HG03103 (cell line): ENCODE measurements around the gene MBL2.

Source experiments
- ATAC-seq: cut with Tn5 transposase; IDR thresholded peaks from one replicate; pipeline ENCODE4 v1.9.1; 2021; ENCODE audit warnings: low read depth; ENCODE audit not compliant: unreplicated experiment

Gene MBL2

GRCh38 chr10:52774182-52774581 lies 1.6 kb upstream of the MBL2 start:
- no peak for ATAC-seq

DNA sequence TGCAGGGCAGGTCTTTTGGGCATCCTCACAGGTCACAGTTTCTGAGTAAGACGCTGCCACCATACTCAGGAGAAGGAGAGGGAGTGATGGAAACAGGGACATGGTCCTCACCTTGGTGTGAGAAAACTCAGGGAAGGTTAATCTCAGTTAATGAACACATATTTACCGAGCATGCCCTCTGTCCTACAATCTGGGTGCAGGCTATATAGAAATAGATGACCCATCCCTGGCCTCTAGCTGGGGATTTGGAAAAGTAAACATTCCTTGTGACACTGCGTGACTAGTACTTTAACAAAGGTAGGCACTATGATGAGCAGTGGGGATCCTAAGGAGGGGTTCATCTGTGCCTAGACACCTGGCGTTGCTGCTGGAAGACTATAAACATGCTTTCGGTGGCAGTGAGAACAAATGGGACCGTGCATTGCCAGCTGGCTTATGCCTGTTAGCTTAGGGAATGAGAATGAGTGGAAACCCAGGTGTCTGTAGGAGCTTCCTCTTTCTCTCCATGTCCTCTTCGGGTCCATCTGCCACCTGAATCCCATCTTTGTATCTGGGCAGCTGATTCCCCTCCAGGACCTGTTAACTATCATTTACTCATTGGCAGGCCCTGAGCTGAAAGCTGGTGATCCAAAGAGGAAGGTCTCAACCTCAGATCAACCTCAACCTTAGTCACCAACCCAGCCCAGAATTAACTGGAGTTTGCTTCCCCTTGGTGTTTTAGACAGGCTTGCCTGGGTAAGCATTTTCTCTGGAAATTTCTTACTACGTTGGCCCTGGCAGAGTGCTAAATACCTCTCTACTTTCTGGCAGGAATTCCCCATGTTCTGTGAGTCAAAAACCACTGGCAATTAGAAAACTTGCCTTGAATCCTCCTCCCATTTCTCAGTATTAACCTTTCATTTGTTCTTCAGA lies 794 bp downstream of the MBL2 start:
- no peak for ATAC-seq

- no peak for ATAC-seq
Observed at GRCh38 chr10:52770904-52771303, 1.7 kb downstream of the MBL2 start.

DNA sequence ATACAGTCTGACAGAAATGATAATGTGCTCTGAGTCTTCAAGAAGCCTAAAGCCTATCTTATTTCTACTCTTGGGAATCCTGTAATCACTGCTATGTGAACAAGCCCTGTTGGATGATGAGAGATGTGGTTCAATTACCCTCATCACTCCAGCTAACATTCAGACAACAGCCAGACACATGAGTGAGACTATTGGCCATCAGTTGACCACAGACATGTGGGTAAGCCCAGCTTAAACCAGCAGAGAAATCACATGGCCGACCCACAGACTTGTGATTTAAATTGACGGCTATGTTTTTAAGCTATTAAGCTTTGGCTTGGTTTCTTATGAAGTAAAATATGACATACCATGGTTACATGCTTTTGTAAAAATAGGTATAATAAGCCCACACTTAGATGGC lies 2.6 kb downstream of the MBL2 start:
- no peak for ATAC-seq

DNA sequence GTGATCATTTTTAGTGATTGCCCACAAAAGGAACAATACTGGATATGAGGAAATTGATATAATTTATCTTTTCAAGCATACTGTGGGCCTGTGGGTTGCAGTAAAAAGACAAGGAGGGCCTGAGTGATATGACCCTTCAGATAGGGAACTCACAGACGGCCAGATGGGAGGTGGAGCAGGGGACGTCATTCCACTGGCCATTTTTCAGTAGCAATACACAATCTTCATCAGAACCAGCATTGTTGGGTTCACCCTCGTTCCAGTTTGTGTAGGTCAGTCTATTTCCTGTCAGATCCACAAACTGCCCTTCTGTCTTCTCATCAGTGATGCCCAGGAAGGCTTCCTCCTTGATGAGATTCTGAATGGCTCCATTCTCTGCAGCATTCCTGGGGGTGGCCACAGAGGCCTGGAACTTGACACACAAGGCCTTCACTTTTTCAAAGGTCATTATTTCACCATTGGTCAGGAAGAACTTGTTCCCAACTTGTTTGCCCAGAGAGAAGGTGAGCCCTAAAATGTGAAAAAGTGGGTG lies 4.5 kb downstream of the MBL2 start:
- no peak for ATAC-seq

DNA sequence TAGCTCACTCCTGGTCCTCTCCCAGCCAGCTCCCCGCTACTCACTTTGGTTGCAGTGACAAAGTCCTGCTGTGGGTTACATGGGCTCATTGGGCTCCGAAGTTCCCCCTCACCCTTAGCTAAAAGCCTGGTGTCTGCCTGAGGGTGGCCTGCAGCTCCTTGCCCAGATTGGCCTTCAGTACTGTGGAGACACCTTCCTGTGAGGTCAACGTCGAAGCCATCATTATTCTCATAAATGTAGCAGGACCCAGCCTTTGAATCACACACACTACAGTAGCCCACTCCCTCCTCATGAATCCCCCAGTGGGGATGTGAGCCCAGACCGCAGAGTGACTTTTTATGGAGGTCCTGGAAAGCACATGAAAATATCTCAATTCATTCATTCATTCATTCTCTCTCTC lies 10.5 kb downstream of the MBL2 start:
- ATAC-seq, result no peak

DNA sequence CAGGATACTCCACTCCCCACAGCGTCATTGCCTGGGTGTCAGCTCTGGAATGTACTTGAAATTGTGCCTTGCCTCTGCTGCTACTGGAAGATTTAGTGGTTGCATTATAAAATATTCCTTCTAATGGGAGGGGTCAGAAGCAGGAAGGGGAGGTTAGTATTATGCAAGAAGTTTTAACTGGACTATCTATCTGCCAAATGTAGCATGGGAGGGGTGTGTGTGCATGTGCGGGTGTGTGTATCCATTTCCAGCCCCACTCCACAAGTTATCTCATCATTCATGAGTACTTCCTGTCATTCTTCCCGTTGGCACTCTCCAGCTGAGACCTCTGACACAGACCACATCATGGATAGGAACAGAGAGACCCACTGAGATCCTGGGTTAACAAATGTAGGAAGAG lies 13.4 kb downstream of the MBL2 start:
- ATAC-seq, result no peak

DNA sequence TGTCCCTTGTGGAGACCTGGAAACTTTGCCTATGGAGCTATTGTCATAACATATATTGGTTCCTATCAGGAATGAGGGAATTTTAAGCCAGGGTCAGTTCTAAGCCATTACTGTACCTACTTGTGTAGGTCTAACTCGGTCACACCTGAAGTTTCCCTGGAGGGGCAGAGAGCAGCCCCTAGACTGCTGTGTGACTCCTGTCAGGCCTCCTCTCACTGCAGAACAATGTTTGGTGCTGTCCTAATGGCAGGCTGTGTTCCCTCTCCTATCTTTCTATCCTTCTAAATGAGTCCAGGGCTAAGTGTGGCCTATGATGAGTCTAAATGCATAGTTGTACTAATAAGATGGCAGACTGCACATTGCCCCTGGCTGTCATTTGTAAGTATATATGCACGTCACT lies 14.2 kb downstream of the MBL2 start:
- ATAC-seq, result no peak

DNA sequence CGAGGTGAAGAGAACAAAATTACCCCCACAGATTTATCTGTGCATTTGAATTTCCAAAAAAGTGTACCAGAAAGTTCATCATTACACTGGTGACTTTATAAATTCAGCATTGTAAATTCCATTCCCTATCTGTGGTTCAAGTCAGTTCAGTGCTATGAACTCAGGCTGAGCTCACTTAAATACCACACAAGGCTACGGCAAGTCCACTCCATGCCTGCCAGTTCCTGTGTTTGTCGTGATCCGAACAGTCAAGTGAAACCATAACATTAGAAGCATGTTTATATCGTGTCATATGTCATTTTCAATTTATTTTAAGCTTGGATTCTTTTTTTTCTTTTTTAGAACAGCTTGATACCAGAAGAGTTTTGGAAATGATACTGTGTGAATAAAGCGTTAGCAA lies 14.8 kb downstream of the MBL2 start:
- ATAC-seq, result no peak

DNA sequence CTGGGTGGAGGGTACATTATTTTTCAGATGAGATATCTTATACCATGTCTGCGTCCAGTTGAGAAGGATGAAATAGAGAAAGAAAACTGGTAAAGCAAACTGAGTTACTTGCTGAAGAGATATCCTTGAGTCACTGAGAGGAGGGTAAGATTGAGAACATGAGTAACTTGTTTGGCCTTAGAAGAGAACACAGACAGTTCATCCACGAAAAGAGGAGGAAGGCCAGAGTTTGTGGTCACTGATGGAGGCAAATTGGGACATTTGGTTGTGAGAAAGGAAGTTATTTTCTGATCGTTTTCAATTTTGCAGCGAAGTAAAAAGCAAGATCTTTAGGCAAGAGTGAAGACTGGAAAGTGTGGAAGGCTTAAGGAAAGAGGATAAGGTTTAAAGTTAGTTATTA lies 15.6 kb downstream of the MBL2 start:
- ATAC-seq, result no peak

- no peak for ATAC-seq
Observed at GRCh38 chr10:52756295-52756694, 16.3 kb downstream of the MBL2 start.

GRCh38 chr10:52755297-52756062 lies 17.1 kb downstream of the MBL2 start:
- ATAC-seq, result no peak

DNA sequence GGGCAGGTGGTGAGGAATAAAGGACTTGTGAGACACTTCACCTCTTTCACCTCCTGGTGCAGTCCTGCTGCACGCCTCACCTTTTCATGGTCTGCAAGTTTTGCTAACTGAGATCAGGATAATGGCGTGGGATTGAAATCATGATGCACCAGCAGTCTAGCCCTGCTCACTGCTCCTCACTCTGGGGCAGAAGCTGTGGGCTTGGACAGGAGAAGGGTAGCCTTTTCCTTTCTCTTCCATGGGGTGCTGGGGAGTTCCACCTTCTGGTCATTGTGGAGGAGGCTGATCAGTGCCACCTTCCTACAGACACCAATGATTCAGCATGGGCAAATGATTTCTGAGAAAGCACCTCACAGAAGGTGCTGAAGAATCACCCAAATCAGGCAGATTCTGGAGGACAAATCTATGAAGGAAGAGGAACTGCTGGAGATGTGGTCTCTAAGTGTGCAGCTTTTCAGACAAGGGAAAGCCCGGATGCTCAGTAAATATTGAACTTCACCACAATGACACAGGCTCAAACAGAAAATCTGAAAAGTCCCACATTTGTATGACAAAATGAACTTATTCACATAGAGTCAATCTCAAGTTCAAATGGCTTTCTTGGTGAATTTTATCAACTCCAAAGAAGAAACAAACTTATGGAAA lies 19.7 kb downstream of the MBL2 start:
- ATAC-seq, result no peak

GRCh38 chr10:52752261-52752660 lies 20.3 kb downstream of the MBL2 start:
- no peak for ATAC-seq

GRCh38 chr10:52751337-52751736 lies 21.2 kb downstream of the MBL2 start:
- ATAC-seq, result no peak

DNA sequence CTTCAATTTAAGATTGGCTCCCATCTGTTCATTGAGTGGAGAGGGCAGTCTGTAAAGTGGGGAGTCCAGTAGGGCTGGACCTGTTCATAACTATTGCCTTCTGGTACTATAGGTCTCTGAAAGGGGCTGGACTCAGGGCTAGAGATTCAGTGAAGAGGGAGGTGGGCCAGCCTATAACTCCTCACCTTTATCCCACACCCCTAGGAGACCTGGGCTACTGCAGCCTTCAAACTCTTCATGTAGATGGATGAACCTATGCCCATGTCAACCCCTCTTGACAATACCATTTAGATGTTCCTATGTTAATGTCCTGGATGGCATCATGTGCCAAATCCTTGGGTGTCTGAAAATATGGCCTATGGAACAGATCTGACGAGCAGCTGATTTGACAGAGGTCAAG lies 22.0 kb downstream of the MBL2 start:
- ATAC-seq, result no peak

DNA sequence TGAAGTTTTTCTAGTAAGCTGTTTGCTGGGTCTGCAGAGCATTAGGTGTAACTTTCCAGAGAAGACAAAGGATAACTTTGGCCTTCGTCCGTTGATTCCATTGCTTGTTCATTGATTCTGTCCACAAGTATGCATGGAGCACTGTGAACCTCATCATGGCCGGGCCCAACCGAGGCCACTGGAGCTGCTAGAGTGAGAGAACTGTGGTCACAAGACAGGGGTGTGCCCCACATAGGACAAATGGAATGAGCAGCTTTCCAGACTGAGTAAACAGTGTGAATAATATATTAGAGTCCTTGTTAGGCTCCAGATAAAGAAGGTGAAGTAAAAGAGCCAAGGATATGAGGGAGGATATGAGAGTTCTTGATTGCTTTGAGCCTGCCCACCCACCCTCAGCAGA lies 24.9 kb downstream of the MBL2 start:
- no peak for ATAC-seq

- no peak for ATAC-seq
Observed at GRCh38 chr10:52746169-52746568, 26.4 kb downstream of the MBL2 start.

DNA sequence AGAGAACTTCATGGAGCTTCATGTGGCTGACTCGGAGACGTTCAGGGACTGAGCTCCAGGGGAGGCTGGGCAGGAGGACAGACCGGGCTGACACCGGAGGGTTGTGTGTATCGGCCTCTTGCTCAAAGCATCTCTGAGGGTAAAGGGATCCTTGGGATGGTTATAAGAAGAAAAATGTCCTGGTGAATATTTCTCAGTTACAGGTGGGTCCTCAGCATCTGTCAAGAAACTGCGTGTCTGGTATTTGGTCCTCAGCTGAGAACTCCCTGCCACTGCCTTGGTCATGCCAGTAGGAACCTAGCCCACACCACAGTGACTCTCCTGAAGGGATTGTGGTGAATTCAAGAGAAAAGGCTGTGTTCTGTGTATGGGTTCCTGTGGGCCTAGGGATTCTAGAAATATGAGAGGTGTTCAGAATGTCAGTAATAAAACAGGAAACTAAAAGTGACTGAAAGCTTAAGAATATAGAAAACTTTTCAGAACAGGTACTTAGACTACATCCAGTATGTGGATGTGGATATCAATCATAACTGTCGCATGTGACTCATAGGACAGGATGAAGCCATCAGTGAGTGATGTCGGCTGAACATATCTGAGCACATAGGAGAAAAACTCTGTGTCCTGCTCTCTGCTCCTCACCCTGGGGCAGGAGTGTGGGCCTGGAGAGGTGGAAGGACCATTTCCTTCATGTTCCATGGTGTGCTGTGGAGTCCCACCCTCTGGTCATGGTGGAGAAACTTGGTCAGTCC lies 28.4 kb downstream of the MBL2 start:
- ATAC-seq, result no peak

- no peak for ATAC-seq
Observed at GRCh38 chr10:52742731-52743130, 29.9 kb downstream of the MBL2 start.
